ENCODE measurements around the gene CLDN11.

DNA sequence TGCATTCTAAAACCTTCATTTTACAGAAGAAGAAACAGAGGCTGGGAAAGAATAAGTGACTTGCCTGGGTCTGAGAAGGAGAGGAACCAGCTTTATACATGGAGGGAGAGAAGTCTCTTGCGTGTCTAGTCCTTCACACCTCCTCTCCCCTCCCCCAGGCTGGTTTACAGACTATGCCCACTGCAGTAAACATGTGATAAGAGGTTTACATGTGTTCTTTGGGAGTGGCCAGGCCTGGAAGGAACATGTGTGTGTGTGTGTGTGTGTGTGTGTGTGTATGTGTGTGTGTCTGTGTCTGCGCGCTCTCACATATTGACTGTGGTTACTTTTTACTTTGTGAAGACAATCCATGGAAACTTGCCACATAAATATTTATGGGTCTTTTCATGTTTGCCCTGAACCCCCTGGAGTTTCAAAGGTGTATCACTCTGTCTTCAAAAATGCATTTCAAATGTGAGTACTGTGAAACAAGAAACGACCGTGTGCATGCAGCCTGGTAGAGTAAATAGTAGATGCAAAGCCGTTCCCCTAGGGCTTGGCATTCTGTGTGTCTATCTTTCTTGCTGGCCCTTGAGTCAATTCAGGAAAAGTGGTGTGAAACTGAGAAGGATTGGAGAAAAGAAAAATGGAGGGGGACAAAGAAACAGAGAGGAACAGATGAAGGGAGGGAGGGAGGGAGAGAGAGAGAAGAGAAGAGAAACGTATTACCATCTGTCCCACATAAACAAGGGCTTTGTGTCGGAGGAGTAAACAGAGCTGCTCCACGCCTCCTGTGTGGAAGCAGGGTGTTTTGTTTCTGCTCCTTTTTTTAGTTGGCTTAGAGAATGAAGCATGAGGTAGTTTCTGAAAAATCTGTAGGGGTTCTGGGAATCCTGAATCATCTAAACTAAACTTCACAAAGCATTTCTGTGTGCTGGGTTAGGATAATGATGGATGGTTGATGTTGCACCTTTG, 51.7 kb downstream of the CLDN11 start:
- TF ChIP-seq FOXP2 (optimal IDR thresholded peaks at IDR 0.05; ENCODE audit: control extremely low read depth, extremely low read length, insufficient read depth) = no peak
- no peak for TF ChIP-seq POLR2AphosphoS5 (IDR thresholded peaks at IDR 0.05; ENCODE audit: borderline replicate concordance, low read depth, low read length)
- no peak for TF ChIP-seq EZH2 (IDR thresholded peaks at IDR 0.05)

Measured in SK-N-MC (cell line).